ENCODE results near the gene HIVEP1. TPM values are rescaled to one million over a fixed set of nuclear protein-coding genes. Genes with fewer than 3 reads are reported as not detected.

Gene HIVEP1
- polyA plus RNA-seq, 4 donors: 22.6 to 25.8 (median 23.8) TPM

GRCh38 chr6:12014873-12015149 lies 2.7 kb downstream of the HIVEP1 start:
- DNase-seq (ENCODE audit: low read depth in 4 of 4, low spot score in 3 of 4): no peak

GRCh38 chr6:12017263-12017662 lies 5.2 kb downstream of the HIVEP1 start:
- no peak for DNase-seq (ENCODE audit: low read depth in 4 of 4, low spot score in 3 of 4)

- no peak for DNase-seq (ENCODE audit: low read depth in 4 of 4, low spot score in 3 of 4)
These were observed 5.8 kb downstream of the HIVEP1 start for GRCh38 chr6:12017876-12018401.

GRCh38 chr6:12020187-12020791 lies 8.2 kb downstream of the HIVEP1 start:
- DNase-seq (ENCODE audit: low read depth in 4 of 4, low spot score in 3 of 4): no peak

GRCh38 chr6:12022481-12022880 lies 10.4 kb downstream of the HIVEP1 start:
- DNase-seq (ENCODE audit: low read depth in 4 of 4, low spot score in 3 of 4): no peak

GRCh38 chr6:12022953-12023388 lies 10.9 kb downstream of the HIVEP1 start:
- DNase-seq (ENCODE audit: low read depth in 4 of 4, low spot score in 3 of 4): no peak

GRCh38 chr6:12024216-12024615 lies 12.1 kb downstream of the HIVEP1 start:
- no peak for DNase-seq (ENCODE audit: low read depth in 4 of 4, low spot score in 3 of 4)

GRCh38 chr6:12024699-12025434 lies 12.8 kb downstream of the HIVEP1 start:
- no peak for DNase-seq (ENCODE audit: low read depth in 4 of 4, low spot score in 3 of 4)

GRCh38 chr6:12026120-12026519 lies 14.0 kb downstream of the HIVEP1 start:
- DNase-seq (ENCODE audit: low read depth in 4 of 4, low spot score in 3 of 4): no peak

- DNase-seq (ENCODE audit: low read depth in 4 of 4, low spot score in 3 of 4): no peak
These were observed 14.7 kb downstream of the HIVEP1 start for GRCh38 chr6:12026833-12027232.

- no peak for DNase-seq (ENCODE audit: low read depth in 4 of 4, low spot score in 3 of 4)
These were observed 16.1 kb downstream of the HIVEP1 start for GRCh38 chr6:12028213-12028612.

- no peak for DNase-seq (ENCODE audit: low read depth in 4 of 4, low spot score in 3 of 4)
These were observed 18.0 kb downstream of the HIVEP1 start for GRCh38 chr6:12029979-12030737.

- DNase-seq (ENCODE audit: low read depth in 4 of 4, low spot score in 3 of 4): no peak
These were observed 19.0 kb downstream of the HIVEP1 start for GRCh38 chr6:12030993-12031550.

- DNase-seq (ENCODE audit: low read depth in 4 of 4, low spot score in 3 of 4): no peak
These were observed 20.9 kb downstream of the HIVEP1 start for GRCh38 chr6:12032783-12033573.

- no peak for DNase-seq (ENCODE audit: low read depth in 4 of 4, low spot score in 3 of 4)
These were observed 21.7 kb downstream of the HIVEP1 start for GRCh38 chr6:12033770-12034169.

- DNase-seq (ENCODE audit: low read depth in 4 of 4, low spot score in 3 of 4): no peak
These were observed 22.2 kb downstream of the HIVEP1 start for GRCh38 chr6:12034349-12034748.

GRCh38 chr6:12034837-12035236 lies 22.7 kb downstream of the HIVEP1 start:
- no peak for DNase-seq (ENCODE audit: low read depth in 4 of 4, low spot score in 3 of 4)

- no peak for DNase-seq (ENCODE audit: low read depth in 4 of 4, low spot score in 3 of 4)
These were observed 24.7 kb downstream of the HIVEP1 start for GRCh38 chr6:12036766-12037165.

- no peak for DNase-seq (ENCODE audit: low read depth in 4 of 4, low spot score in 3 of 4)
These were observed 25.7 kb downstream of the HIVEP1 start for GRCh38 chr6:12037798-12038197.

Measured in left renal pelvis (tissue), 4 donors.